Prostate gland (tissue), 2 donors: ENCODE measurements around the gene SFXN4.

Source experiments
- POLR2A ChIP-seq: fragments of 450-650 bp; IDR thresholded peaks from one replicate; pipeline ENCODE4 v1.6.1; 2016; ENCODE audit warnings: antibody characterized with exemption, mild to moderate bottlenecking
- POLR2AphosphoS5 ChIP-seq: sonication (generic); formaldehyde crosslinking; IDR thresholded peaks from one replicate; pipeline ENCODE4 v1.6.1; 2017; ENCODE audit warnings: antibody characterized with exemption
- TF ChIP-seq, protein P1 (sequence below), 4 experiments: fragments of 200-600 bp in 2 of 4; fragments of 450-650 bp in 2 of 4; sonication (generic) in 2 of 4; IDR thresholded peaks; 1 replicate in 3 of 4; 2 replicates in 1 of 4; pipeline ENCODE4 v1.5.1; 2016 to 2019; ENCODE audit warnings: antibody characterized with exemption in 4 of 4, mild to moderate bottlenecking in 2 of 4, moderate library complexity in 2 of 4

DNA sequence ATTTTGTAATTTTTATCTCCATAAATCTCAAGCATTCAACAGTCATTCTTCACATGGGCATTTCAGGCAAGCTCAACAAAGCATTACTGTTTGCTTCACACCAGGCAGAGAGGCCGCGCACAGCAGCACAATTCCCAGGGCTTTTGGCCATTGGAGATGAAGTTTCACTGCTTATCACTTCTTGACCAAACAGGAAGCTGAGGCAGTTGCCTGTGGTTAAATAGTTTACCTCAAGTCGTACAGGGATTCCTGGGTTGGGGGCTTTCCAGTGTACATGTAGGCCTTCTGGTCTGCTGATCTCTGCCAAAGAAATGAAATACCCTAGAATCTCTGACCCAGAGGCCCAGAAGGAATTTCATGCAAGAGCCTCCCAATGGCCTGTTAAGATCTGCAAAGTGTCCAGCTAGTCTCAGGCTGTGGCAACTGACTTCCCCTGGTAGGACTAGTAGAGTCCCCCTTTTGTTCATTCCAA lies 24.3 kb upstream of the SFXN4 start:
- TF ChIP-seq, protein P1, sequence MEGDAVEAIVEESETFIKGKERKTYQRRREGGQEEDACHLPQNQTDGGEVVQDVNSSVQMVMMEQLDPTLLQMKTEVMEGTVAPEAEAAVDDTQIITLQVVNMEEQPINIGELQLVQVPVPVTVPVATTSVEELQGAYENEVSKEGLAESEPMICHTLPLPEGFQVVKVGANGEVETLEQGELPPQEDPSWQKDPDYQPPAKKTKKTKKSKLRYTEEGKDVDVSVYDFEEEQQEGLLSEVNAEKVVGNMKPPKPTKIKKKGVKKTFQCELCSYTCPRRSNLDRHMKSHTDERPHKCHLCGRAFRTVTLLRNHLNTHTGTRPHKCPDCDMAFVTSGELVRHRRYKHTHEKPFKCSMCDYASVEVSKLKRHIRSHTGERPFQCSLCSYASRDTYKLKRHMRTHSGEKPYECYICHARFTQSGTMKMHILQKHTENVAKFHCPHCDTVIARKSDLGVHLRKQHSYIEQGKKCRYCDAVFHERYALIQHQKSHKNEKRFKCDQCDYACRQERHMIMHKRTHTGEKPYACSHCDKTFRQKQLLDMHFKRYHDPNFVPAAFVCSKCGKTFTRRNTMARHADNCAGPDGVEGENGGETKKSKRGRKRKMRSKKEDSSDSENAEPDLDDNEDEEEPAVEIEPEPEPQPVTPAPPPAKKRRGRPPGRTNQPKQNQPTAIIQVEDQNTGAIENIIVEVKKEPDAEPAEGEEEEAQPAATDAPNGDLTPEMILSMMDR (IDR thresholded peaks at IDR 0.05), result no peak
- TF ChIP-seq POLR2A, result no peak
- TF ChIP-seq POLR2AphosphoS5, result no peak
